Breast epithelium (tissue), 4 donors: ENCODE measurements around the gene MME. TPM values are rescaled to one million over a fixed set of nuclear protein-coding genes. Genes with fewer than 3 reads are reported as not detected.

Source experiments
- DNase-seq, 2 donors: peaks; one replicate each; pipeline ENCODE4 v3.0.0-alpha.2; 2019; ENCODE audit warnings: low spot score in 2 of 2
- H3K27ac ChIP-seq, 2 donors: fragments of 200-600 bp; sonication (generic) in 1 of 2; one replicate each; pipeline ENCODE4 v1.5.1; 2016 to 2019; ENCODE audit warnings: mild to moderate bottlenecking in 1 of 2
- H3K27me3 ChIP-seq, 2 donors: fragments of 200-600 bp; sonication (generic) in 1 of 2; one replicate each; pipeline versions ENCODE4 v1.5.1 to v1.6.0; 2017 to 2019; ENCODE audit warnings: control low read depth in 1 of 2, mild to moderate bottlenecking in 1 of 2
- H3K36me3 ChIP-seq: fragments of 200-600 bp; one replicate; pipeline ENCODE4 v1.5.1; 2019
- H3K4me1 ChIP-seq, 2 donors: fragments of 200-600 bp; sonication (generic); one replicate each; pipeline ENCODE4 v1.5.1; 2016 to 2019; ENCODE audit warnings: control low read depth in 1 of 2
- H3K4me3 ChIP-seq, 3 donors: fragments of 200-600 bp; sonication (generic); 1 replicate in 2 of 3; 2 replicates in 1 of 3; pipeline ENCODE4 v1.5.1; 2016 to 2019; ENCODE audit warnings: mild to moderate bottlenecking in 3 of 3, moderate library complexity in 2 of 3
- H3K9me3 ChIP-seq, 2 donors: fragments of 200-600 bp; sonication (generic) in 1 of 2; one replicate each; pipeline ENCODE4 v1.5.1; 2016 to 2019; ENCODE audit warnings: control low read depth in 1 of 2
- CTCF ChIP-seq, 3 donors: fragments of 450-650 bp; IDR thresholded peaks; one replicate each; pipeline ENCODE4 v1.5.1; 2016 to 2017; ENCODE audit warnings: antibody characterized with exemption in 3 of 3, mild to moderate bottlenecking in 3 of 3, moderate library complexity in 3 of 3
- POLR2A ChIP-seq: fragments of 450-650 bp; IDR thresholded peaks from one replicate; pipeline ENCODE4 v1.6.1; 2016; ENCODE audit warnings: antibody characterized with exemption, mild to moderate bottlenecking, moderate library complexity
- POLR2AphosphoS5 ChIP-seq, 3 donors: sonication (generic); formaldehyde crosslinking; IDR thresholded peaks; one replicate each; pipeline ENCODE4 v1.6.1; 2017; ENCODE audit warnings: antibody characterized with exemption in 3 of 3
- intact Hi-C: fragments of 100-400 bp; cut with DNase I; formaldehyde crosslinking; loops from one replicate; pipeline ENCODE4 v1.15.1; 2023; ENCODE audit warnings: low total_unique reads
- total RNA-seq, 3 donors: library from RNA; depleted of rRNA; stranded (reverse); fragments of >200 nt; gene quantifications; one replicate each; pipeline ENCODE4 v1.1.0, GENCODE V29; 2016

The MME gene
- total RNA-seq, 3 donors from 2014 or later: 114 to 155 (median 119) TPM

GRCh38 chr3:155233213-155233612 lies 153.1 kb downstream of the MME start:
- H3K27ac ChIP-seq: peak overlapping the region; percentile 65 to 89
- no peaks in the 10 kb centered on the region for H3K36me3 ChIP-seq
- TF ChIP-seq POLR2AphosphoS5 (IDR thresholded peaks at IDR 0.05) (peak in 2 of 3 donors; percentile 9 to 61), POLR2A (no peak), CTCF (IDR thresholded peaks at IDR 0.05) (no peak)
- peaks cover 0 to 5% of the 10 kb centered on the region in 2 donors for H3K4me1 ChIP-seq
- H3K4me3 ChIP-seq: no peak overlapping the region
- intact Hi-C loops: loop anchor here (2.0 kb wide), 1 partner anchor 60 kb away; no protein-coding TSS in a partner anchor
- no peaks in the 10 kb centered on the region for H3K9me3 ChIP-seq
- peak in 1 of 2 donors; percentile 86 for DNase-seq
- no peaks in the 10 kb centered on the region for H3K27me3 ChIP-seq

Other genes with a start within 250 kb of the MME start
- under 1 TPM in 1 of 3 donors, not detected in 2; 0.32 TPM for gene STRIT1, start 213.4 kb downstream of the MME start, total RNA-seq